ENCODE results near the gene TKT. TPM values are rescaled to one million over a fixed set of nuclear protein-coding genes. Genes with fewer than 3 reads are reported as not detected.

TKT gene
- total RNA-seq, 2 donors from 2014 or later = 123 to 125 TPM

DNA sequence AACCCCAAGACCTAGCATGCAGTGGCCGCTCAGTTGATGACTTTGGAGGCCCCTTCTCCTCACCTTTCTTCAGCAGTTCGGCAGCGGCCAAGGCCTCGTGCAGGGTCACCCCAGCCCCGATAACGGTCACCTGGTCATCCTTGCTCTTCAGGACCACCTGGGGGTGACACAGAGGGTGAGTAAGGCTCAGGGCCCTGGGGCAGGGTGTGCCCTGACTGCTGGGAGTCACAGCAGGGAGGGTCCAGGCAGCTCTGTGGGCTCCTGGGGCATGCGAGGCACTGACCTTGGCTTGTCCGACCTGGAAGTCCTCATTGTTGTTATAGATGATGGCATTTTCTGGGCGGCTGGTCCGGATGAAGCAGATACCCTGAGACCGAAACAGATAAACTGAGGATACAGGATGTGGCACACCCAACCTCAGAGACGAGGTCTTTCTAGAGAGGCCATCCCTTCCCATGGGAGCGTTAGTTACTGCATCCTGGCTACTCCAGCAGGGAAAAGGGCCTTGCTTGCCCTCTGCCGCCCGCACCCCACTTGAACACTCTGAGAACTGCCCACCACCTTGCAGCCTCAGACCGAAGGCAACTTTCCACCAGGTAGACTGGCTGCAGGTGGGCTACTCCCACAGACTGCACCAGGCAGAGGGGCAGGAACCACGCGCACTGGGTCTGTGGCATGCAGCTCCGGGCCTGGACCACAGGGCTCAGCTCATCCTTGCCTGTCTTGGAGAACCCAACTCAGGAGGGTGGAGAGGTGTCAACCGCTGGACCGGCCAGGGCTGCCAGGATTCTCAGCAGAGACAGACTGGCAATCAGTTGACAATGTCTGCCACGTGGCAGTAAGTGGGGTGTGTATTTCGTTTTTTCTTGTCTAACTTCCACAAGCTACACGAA lies 27.6 kb downstream of the TKT start:
- intact Hi-C loops (cut with DNase I) = no loop called here
- peak; percentile 66 for DNase-seq (ENCODE audit: low spot score)

- DNase-seq (ENCODE audit: low spot score) = peak; percentile 47
- intact Hi-C loops (cut with DNase I) = no loop called here
Measured at GRCh38 chr3:53226841-53227407, 28.9 kb downstream of the TKT start.

- DNase-seq (ENCODE audit: low spot score) = peak; percentile 58
- intact Hi-C loops (cut with DNase I) = no loop called here
Measured at GRCh38 chr3:53226142-53226840, 29.5 kb downstream of the TKT start.

DNA sequence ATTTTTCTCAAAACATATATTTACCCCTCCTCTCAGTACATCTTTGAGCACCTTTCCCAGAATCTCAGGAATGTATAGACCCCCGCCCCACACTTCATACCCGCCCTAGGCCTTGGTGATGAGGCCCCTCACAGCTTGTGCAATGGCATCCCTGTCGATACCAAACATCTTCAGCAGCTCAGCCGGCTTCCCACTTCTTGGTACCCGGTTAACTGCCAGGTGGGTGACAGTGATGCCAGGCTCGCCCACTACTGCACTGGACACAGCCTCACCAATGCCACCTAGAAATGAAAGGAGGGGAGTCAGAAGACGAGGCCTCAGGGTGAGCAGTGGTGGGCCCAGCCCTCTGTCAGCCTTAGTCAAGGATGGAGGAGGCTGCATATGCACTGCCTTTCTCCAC lies 30.2 kb downstream of the TKT start:
- DNase-seq (ENCODE audit: low spot score) = peak; percentile 71
- intact Hi-C loops (cut with DNase I) = no loop called here

DNA sequence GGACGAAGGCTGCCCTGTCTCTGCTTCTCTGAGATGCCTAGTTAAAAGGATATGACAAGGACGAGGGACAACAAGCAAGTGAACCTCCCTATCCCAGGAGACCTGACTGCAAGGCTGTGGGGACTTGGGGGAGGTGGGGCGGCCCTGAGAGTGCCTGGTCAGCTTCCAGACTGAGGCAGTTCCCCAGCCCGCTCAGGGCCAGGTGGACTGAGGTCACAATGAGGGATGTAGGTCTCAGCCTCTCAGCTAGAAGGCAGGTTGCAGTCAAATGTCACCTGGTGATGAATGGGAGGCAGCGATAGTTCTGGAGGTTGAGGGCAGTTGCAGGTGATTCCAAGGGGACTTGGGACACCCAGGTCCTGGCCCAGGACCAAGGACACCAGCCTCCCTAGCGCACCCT lies 30.6 kb downstream of the TKT start:
- peak; percentile 56 for DNase-seq (ENCODE audit: low spot score)
- intact Hi-C loops (cut with DNase I) = no loop called here

GRCh38 chr3:53224536-53224935 lies 31.3 kb downstream of the TKT start:
- intact Hi-C loops (cut with DNase I) = no loop called here
- peak; percentile 58 for DNase-seq (ENCODE audit: low spot score)

DNA sequence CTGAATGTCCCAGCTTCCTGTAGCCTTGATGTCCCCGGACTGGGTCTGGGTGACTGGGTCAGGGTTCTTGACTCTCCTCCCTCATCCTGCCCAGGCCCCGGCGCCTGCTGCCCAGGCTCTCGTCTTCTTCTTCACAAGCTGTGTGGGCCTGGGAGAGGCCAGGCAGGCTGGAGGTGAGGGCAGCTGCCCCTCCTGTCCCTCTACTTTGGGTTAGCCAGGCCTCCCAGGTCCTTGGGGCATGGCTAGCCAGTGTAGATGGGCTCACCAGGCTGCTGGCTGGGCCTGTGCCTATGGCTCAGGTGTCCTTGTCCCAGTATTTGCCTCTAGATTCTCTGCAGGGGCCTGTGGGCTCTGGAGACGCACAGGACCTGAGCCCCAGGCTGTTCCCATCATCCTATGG lies 31.8 kb downstream of the TKT start:
- intact Hi-C loops (cut with DNase I) = no loop called here
- DNase-seq (ENCODE audit: low spot score) = peak; percentile 62

DNA sequence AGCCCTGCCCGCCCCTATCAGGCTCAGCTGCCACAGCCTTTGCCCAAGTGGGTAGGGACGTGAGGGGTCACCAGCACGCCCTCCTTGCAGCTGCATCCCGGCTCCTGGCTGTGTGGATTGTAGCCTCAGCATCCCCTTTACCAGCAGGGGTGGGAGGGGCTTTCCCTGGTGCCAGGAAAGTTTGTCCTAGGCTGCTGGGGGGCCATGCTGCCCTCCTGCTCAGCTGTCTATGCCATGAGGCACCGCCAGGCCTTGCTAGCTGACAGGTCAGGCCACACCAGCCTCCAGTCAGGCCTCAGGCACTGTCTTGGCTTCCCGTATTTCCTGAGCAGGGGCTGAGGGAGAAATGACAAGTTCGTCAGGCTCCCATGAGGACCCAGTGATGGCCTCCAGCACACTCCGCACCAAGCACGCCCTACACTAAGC lies 32.3 kb downstream of the TKT start:
- DNase-seq (ENCODE audit: low spot score) = peak; percentile 66
- intact Hi-C loops (cut with DNase I) = no loop called here

DNA sequence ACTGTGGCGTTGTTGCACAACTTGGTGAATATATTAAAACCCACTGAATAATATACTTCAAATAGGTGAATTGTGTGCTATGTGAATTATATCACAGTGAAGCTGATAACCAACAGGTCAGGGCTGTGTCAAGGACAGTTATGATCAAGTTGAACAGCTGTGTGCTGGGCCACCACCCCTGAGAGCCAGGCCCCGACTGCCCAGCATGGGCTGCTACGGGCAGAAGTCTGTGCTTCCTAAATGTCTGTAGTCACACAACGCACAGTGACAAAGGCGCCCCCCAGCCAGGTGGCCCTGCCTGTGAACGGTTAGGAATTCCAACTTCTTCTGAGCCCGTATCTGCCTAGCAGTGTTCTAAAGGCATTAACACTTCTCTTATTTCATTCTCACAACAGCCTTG lies 32.8 kb downstream of the TKT start:
- intact Hi-C loops (cut with DNase I) = no loop called here
- peak; percentile 73 for DNase-seq (ENCODE audit: low spot score)

- DNase-seq (ENCODE audit: low spot score) = peak; percentile 68
- intact Hi-C loops (cut with DNase I) = no loop called here
Measured at GRCh38 chr3:53222183-53222901, 33.5 kb downstream of the TKT start.

- intact Hi-C loops (cut with DNase I) = no loop called here
Measured at GRCh38 chr3:53221827-53222182, 34.0 kb downstream of the TKT start.

DNA sequence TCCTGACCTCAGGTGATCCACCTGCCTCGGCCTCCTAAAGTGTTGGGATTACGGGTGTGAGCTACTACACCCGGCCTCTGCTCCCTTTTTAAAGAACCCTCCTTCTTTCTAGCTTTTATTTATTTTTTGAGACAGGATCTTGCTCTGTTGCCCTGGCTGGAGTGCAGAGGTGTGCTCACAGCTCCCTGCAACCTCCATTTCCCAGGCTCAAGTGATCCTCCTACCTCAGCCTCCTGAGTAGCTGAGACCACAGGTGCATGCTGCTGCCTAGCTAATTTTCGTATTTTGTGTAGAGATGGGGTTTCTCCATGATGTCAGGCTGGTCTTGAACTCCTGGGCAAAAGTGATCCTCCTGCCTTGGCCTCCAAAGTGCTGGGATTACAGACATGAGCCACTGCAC lies 34.5 kb downstream of the TKT start:
- peak; percentile 28 for DNase-seq (ENCODE audit: low spot score)
- intact Hi-C loops (cut with DNase I) = no loop called here

More at GRCh38 chr3:53221827-53222182, 34.0 kb downstream of the TKT start:
- no peak for DNase-seq (ENCODE audit: low spot score)

- intact Hi-C loops (cut with DNase I) = no loop called here
- peak; percentile 95 for DNase-seq (ENCODE audit: low spot score)
Measured at GRCh38 chr3:53219895-53220483, 35.8 kb downstream of the TKT start.

DNA sequence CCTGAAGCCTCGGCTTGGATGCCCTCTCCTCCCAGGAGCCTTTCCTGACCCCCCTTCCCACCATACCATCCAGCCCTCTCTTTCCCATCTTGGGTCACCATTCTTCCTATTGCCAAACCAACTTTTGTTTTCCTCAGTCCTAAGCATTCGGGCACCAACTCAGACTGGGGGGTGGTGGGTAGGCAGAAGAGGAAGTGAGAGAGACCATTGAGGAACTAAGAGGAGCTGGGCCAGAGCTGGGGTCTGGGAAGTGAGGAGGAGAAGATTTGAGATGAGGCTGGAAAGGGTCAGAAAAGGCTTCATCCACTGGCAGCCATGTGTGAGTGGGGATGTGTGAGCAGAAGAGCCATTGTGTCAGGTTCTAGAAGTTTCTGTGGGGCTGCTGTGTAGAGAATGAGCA lies 37.7 kb downstream of the TKT start:
- DNase-seq (ENCODE audit: low spot score) = peak; percentile 52

GRCh38 chr3:53217175-53217574 lies 38.6 kb downstream of the TKT start:
- intact Hi-C loops (cut with DNase I) = no loop called here
- peak; percentile 29 for DNase-seq (ENCODE audit: low spot score)

More for the DNA sequence above, 37.7 kb downstream of the TKT start:
- intact Hi-C loops (cut with DNase I) = no loop called here

- intact Hi-C loops (cut with DNase I) = no loop called here
- peak; percentile 13 for DNase-seq (ENCODE audit: low spot score)
Measured at GRCh38 chr3:53216723-53217122, 39.1 kb downstream of the TKT start.

GRCh38 chr3:53215816-53216215 lies 40.0 kb downstream of the TKT start:
- intact Hi-C loops (cut with DNase I) = no loop called here
- DNase-seq (ENCODE audit: low spot score) = no peak

DNA sequence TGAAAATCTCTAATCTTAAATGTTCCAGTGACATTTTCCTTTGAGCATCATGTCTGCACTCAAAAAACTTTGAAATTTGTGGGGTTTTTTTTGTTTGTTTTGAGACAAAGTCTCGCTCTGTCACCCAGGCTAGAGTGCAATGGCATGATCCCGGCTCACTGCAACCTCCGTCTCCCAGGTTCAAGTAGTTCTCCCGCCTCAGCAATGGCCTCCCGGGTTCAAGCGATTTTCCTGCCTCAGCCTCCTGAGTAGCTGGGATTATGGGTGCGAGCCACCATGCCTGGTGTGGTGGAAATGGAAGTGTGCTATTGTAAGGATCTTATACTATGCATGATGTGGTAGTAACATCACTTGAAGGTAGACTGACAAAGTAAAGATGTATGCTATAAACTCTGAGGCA lies 42.5 kb downstream of the TKT start:
- intact Hi-C loops (cut with DNase I) = no loop called here

More for the DNA sequence above, 42.5 kb downstream of the TKT start:
- DNase-seq (ENCODE audit: low spot score) = peak; percentile 28
